ENCODE results near the gene ID3.

- TF ChIP-seq POLR2AphosphoS5 (IDR thresholded peaks at IDR 0.05), result no peak
- TF ChIP-seq CTCF (IDR thresholded peaks at IDR 0.05), result no peak
- no peak for TF ChIP-seq POLR2A (IDR thresholded peaks at IDR 0.05)
Observed at GRCh38 chr1:23596382-23597358, 37.4 kb upstream of the ID3 start.

All from suprapubic skin (tissue), 4 donors.